ENCODE data around the gene PANX1. TPM values are rescaled to one million over a fixed set of nuclear protein-coding genes. Genes with fewer than 3 reads are reported as not detected.
"Not testable (repeated sequence)": the region's sequence is repeated elsewhere in the genome, so short reads cannot be mapped to it uniquely, and the experiment has no call there.

Gene PANX1
- polyA plus RNA-seq, 1 donor (not counting 4 experiments of a cell fraction or from before 2014, with no cell fraction given) = 58.5 TPM

- H3K27ac ChIP-seq (ENCODE audit: control insufficient read depth, insufficient read depth, low read length) = no peak overlapping the region
- H3K4me1 ChIP-seq (ENCODE audit: control insufficient read depth, extremely low read depth, insufficient read depth, low read length) = peaks cover 37% of the 10 kb centered on the region
- no peak overlapping the region for H2AFZ ChIP-seq (ENCODE audit: control insufficient read depth, low read length)
- H3K36me3 ChIP-seq (ENCODE audit: control insufficient read depth in 2 of 2, extremely low read depth in 1 of 2, insufficient read depth in 2 of 2, low read length in 2 of 2) = peaks cover 9 to 10% of the 10 kb centered on the region in 2 experiments
- H3K4me2 ChIP-seq (ENCODE audit: control insufficient read depth, extremely low read depth, insufficient read depth, low read depth, low read length) = no peak overlapping the region
- dilution Hi-C loops (cut with MboI; ENCODE audit: extremely low pct_ligation_motif_present, low sequenced_read_pairs) = no loop called here
- H3K27me3 ChIP-seq (ENCODE audit: control insufficient read depth, extremely low read depth, insufficient read depth, low read length) = no peaks in the 10 kb centered on the region
- FAIRE-seq (no peak), DNase-seq (ENCODE audit: low read depth, low spot score) (no peak)
- TF ChIP-seq CTCF (optimal IDR thresholded peaks at IDR 0.05 in 1 of 3, IDR thresholded peaks at IDR 0.05 in 1 of 3, conservative IDR thresholded peaks at IDR 0.05 in 1 of 3; ENCODE audit: extremely low read depth in 1 of 3, insufficient read depth in 2 of 3, low read length in 3 of 3) = no peak
- no peak for TF ChIP-seq EZH2 (IDR thresholded peaks at IDR 0.05; ENCODE audit: low read length)
- peaks cover 5% of the 10 kb centered on the region for H3K9me1 ChIP-seq (ENCODE audit: control insufficient read depth, extremely low read depth, insufficient read depth, low read length)
- no peak overlapping the region for H3K4me3 ChIP-seq (ENCODE audit: control insufficient read depth in 2 of 3, extremely low read depth in 1 of 3, insufficient read depth in 2 of 3, low read depth in 1 of 3, low read length in 3 of 3)
- no peaks in the 10 kb centered on the region for H4K20me1 ChIP-seq (ENCODE audit: control insufficient read depth, extremely low read depth, insufficient read depth, low read length)
- no peak overlapping the region for H3K9ac ChIP-seq (ENCODE audit: control insufficient read depth, extremely low read depth, insufficient read depth, low read length)
- peaks cover 57% of the 10 kb centered on the region for H3K79me2 ChIP-seq (ENCODE audit: control insufficient read depth, insufficient read depth, low read length)
- no peaks in the 10 kb centered on the region for H3K9me3 ChIP-seq (ENCODE audit: control insufficient read depth, low read depth, low read length)
Measured at GRCh38 chr11:94154095-94154856, 25.6 kb downstream of the PANX1 start.

GRCh38 chr11:94157339-94157738, 28.7 kb downstream of the PANX1 start:
- peaks cover 9 to 10% of the 10 kb centered on the region in 2 experiments for H3K36me3 ChIP-seq (ENCODE audit: control insufficient read depth in 2 of 2, extremely low read depth in 1 of 2, insufficient read depth in 2 of 2, low read length in 2 of 2)
- DNase-seq (ENCODE audit: low read depth, low spot score); dilution Hi-C loops (cut with MboI; ENCODE audit: extremely low pct_ligation_motif_present, low sequenced_read_pairs); H3K4me1 ChIP-seq (ENCODE audit: control insufficient read depth, extremely low read depth, insufficient read depth, low read length); H3K27me3 ChIP-seq (ENCODE audit: control insufficient read depth, extremely low read depth, insufficient read depth, low read length); H3K9ac ChIP-seq (ENCODE audit: control insufficient read depth, extremely low read depth, insufficient read depth, low read length); H3K9me3 ChIP-seq (ENCODE audit: control insufficient read depth, low read depth, low read length); H2AFZ ChIP-seq (ENCODE audit: control insufficient read depth, low read length); H4K20me1 ChIP-seq (ENCODE audit: control insufficient read depth, extremely low read depth, insufficient read depth, low read length); H3K4me3 ChIP-seq (ENCODE audit: control insufficient read depth in 2 of 3, extremely low read depth in 1 of 3, insufficient read depth in 2 of 3, low read depth in 1 of 3, low read length in 3 of 3); FAIRE-seq; H3K9me1 ChIP-seq (ENCODE audit: control insufficient read depth, extremely low read depth, insufficient read depth, low read length); H3K27ac ChIP-seq (ENCODE audit: control insufficient read depth, insufficient read depth, low read length); H3K4me2 ChIP-seq (ENCODE audit: control insufficient read depth, extremely low read depth, insufficient read depth, low read depth, low read length): not testable (repeated sequence)
- peaks cover 58% of the 10 kb centered on the region for H3K79me2 ChIP-seq (ENCODE audit: control insufficient read depth, insufficient read depth, low read length)

Measured in keratinocyte (primary cell).